ENCODE measurements around the gene ADGRA1.

The ADGRA1 gene

DNA sequence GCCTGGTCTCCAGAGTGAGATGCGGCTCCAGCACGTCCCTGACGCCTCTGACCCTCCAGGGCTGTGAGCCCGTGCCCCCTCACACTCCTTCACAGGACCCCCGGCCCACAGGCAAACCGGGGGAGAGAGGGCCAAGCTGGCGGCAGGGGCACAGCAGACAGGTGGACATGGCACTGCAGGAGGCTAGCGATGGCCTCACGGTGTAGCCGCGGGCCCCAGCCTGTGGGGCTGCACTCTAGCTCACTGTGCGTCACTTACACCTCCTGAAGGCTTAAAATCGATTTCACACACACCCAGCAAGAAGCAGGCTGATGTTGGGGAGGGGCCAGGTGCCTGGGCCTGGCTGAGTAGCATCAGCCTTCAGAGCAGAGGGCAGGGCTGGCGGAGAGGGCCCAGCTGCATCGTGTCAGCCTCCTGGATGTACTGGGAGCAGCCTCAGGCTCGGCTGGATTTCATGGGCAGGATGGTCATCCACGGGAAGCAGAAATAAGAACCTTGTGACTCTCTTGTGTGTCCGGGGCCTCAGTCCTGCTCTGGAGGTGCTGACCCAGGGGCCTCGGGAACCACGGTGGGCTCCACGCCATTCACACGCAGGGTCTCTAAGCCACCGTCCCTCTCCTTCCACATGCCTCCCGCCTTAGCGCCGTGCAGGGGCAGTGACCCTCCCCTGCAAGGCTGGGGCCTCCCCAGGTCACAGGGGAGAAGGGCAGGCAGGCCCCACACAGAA, 52.9 kb downstream of the ADGRA1 start:
- no peak for ATAC-seq
- TF ChIP-seq ISL1 (CRISPR knock-in tag; IDR thresholded peaks at IDR 0.05) (no peak), ZNF8 (CRISPR knock-in tag; IDR thresholded peaks at IDR 0.05) (no peak), CSRNP3 (CRISPR knock-in tag; IDR thresholded peaks at IDR 0.05) (no peak), SNAI2 (CRISPR knock-in tag; IDR thresholded peaks at IDR 0.05) (no peak), POU6F1 (CRISPR knock-in tag; IDR thresholded peaks at IDR 0.05; ENCODE audit: borderline replicate concordance, low read depth) (no peak), ZFP30 (CRISPR knock-in tag; IDR thresholded peaks at IDR 0.05) (no peak), TSHZ2 (CRISPR knock-in tag; IDR thresholded peaks at IDR 0.05) (no peak), TOX (CRISPR knock-in tag; IDR thresholded peaks at IDR 0.05; ENCODE audit: borderline replicate concordance) (no peak), ESRRG (CRISPR knock-in tag; IDR thresholded peaks at IDR 0.05) (no peak), ZFP3 (CRISPR knock-in tag; IDR thresholded peaks at IDR 0.05) (no peak), ZNF565 (CRISPR knock-in tag; conservative IDR thresholded peaks at IDR 0.05; ENCODE audit: low read depth) (no peak)
- TF ChIP-seq, protein P1, sequence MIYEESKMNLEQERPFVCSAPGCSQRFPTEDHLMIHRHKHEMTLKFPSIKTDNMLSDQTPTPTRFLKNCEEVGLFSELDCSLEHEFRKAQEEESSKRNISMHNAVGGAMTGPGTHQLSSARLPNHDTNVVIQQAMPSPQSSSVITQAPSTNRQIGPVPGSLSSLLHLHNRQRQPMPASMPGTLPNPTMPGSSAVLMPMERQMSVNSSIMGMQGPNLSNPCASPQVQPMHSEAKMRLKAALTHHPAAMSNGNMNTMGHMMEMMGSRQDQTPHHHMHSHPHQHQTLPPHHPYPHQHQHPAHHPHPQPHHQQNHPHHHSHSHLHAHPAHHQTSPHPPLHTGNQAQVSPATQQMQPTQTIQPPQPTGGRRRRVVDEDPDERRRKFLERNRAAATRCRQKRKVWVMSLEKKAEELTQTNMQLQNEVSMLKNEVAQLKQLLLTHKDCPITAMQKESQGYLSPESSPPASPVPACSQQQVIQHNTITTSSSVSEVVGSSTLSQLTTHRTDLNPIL (CRISPR knock-in tag; IDR thresholded peaks at IDR 0.05; ENCODE audit: low read depth), result no peak

- no peak for ATAC-seq
- no peak for TF ChIP-seq RARB (CRISPR knock-in tag; IDR thresholded peaks at IDR 0.05)
- TF ChIP-seq ZNF8 (CRISPR knock-in tag; IDR thresholded peaks at IDR 0.05), result no peak
- no peak for TF ChIP-seq ZC3H10 (CRISPR knock-in tag; IDR thresholded peaks at IDR 0.05)
- TF ChIP-seq ZFP3 (CRISPR knock-in tag; IDR thresholded peaks at IDR 0.05), result no peak
- no peak for TF ChIP-seq ISL1 (CRISPR knock-in tag; IDR thresholded peaks at IDR 0.05)
- TF ChIP-seq ZNF70 (CRISPR knock-in tag; IDR thresholded peaks at IDR 0.05), result no peak
- TF ChIP-seq GLIS3 (CRISPR knock-in tag; IDR thresholded peaks at IDR 0.05), result no peak
- no peak for TF ChIP-seq CSDC2 (CRISPR knock-in tag; IDR thresholded peaks at IDR 0.05)
- no peak for TF ChIP-seq ZNF565 (CRISPR knock-in tag; conservative IDR thresholded peaks at IDR 0.05; ENCODE audit: low read depth)
- TF ChIP-seq TOX (CRISPR knock-in tag; IDR thresholded peaks at IDR 0.05; ENCODE audit: borderline replicate concordance), result no peak
- no peak for TF ChIP-seq TSHZ2 (CRISPR knock-in tag; IDR thresholded peaks at IDR 0.05)
- TF ChIP-seq ESRRG (CRISPR knock-in tag; IDR thresholded peaks at IDR 0.05), result no peak
- TF ChIP-seq ZFP30 (CRISPR knock-in tag; IDR thresholded peaks at IDR 0.05), result no peak
- TF ChIP-seq CSRNP3 (CRISPR knock-in tag; IDR thresholded peaks at IDR 0.05), result no peak
- TF ChIP-seq POU6F1 (CRISPR knock-in tag; IDR thresholded peaks at IDR 0.05; ENCODE audit: borderline replicate concordance, low read depth), result no peak
- TF ChIP-seq, protein P1 (CRISPR knock-in tag; IDR thresholded peaks at IDR 0.05; ENCODE audit: low read depth), result no peak
- no peak for TF ChIP-seq PPARA (CRISPR knock-in tag; IDR thresholded peaks at IDR 0.05; ENCODE audit: borderline replicate concordance)
- TF ChIP-seq BACH2 (CRISPR knock-in tag; IDR thresholded peaks at IDR 0.05; ENCODE audit: borderline replicate concordance), result no peak
- TF ChIP-seq OSR1 (CRISPR knock-in tag; IDR thresholded peaks at IDR 0.05), result no peak
These were observed 53.6 kb downstream of the ADGRA1 start for GRCh38 chr10:133141144-133141957.
